Measurements from ENCODE around the gene ITGBL1. TPM values are rescaled to one million over a fixed set of nuclear protein-coding genes. Genes with fewer than 3 reads are reported as not detected.
A peak's percentile ranks its signal among the peaks of the same experiment; 100 is the strongest.

Gene ITGBL1
- total RNA-seq, 2 donors from 2014 or later: not detected

DNA sequence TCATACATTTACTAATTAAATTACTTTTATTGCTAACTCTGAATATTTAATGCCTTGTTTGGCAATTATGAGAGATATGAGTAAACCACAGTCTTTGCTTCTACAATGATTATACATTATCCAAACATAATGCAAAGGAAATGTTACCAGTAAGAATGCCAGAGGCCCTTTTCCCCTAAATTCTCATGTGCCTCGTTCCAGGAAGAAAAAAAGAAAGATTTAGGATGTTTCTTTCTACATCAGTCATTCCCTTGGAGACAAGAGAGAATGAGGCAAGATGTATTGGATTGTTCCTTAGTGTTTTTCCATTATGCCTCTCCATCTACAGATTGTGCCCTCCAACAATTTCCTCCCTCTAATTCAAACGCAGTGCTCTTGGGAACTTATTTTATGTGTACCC, 50.1 kb downstream of the ITGBL1 start:
- H3K27me3 Mint-ChIP-seq (ENCODE audit: low read depth): peaks cover 32% of the 10 kb centered on the region
- no peak overlapping the region for H3K27ac Mint-ChIP-seq
- no peaks in the 10 kb centered on the region for H3K36me3 Mint-ChIP-seq (ENCODE audit: insufficient read depth in 2 of 2)
- no peak for ATAC-seq (replicated peaks in 1 of 2)
- no peak overlapping the region for H3K4me3 Mint-ChIP-seq
- no peak for DNase-seq
- no peaks in the 10 kb centered on the region for H3K9me3 Mint-ChIP-seq
- no peaks in the 10 kb centered on the region for H3K4me1 Mint-ChIP-seq (ENCODE audit: low read depth)

DNA sequence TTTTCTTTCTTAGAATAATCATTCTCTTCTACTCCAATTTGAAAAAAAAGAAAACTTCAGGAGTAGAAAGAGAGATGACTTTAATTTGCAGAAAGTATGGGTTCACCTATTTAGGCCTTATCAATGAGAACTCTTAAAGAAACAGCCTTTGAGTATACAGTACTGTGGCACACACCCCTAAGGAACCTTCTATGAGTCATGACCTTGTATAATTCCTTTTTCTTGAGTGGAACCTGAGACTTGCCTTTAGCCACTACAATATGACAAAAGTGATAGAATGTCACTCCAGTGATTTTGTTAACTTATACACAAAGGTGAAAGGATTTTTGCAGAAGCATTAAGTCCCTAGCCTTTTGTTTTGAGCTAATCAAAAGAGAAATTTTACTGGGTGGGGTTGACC, 58.7 kb downstream of the ITGBL1 start:
- Mint-ChIP-seq H3K4me1 (ENCODE audit: low read depth) (no peaks in the 10 kb centered on the region), H3K4me3 (no peak overlapping the region), H3K9me3 (peaks cover 0 to 1% of the 10 kb centered on the region in 2 donors), H3K36me3 (ENCODE audit: insufficient read depth in 2 of 2) (no peaks in the 10 kb centered on the region), H3K27ac (no peak overlapping the region), H3K27me3 (ENCODE audit: low read depth) (peaks cover 34% of the 10 kb centered on the region)
- no peak for ATAC-seq (replicated peaks in 1 of 2)
- no peak for DNase-seq

DNA sequence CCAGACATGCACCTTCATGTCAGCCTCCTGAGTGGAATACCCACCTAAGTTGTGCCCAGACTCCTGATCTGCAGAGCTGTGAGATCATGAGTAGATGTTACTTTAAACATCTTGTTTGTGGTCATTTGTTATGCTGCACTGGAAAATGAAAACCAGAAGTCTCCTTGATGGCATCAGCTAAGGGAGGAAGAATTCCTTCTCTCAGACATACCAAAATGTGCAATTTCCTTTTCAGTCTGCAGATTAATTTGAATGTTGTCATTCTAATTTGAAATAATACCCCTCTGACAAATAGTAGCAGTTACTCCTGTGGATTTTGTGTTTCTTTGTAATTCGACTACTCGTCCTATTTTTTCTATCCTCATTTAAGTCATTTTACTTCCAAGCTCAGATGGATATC, 59.3 kb downstream of the ITGBL1 start:
- no peak for ATAC-seq (replicated peaks in 1 of 2)

DNA sequence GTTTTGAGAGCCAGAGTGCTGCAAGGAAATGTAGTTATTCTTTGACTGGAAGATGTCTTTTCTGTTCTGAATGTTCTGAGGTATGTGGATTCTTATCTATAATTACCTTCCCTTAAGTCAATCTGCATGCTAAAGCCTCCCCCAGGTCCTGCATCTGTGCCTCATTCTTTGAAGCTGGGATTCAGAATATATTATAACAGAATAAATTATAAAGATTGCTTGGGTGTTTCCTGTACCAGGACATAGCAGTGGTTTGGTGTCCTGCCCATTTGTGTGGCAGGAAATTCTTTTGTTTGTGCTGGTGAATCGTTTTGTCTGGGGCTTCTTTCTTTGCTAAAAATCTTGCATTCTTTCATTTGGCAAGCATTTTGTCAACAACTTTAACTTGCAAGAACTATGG, 60.2 kb downstream of the ITGBL1 start:
- DNase-seq (no peak), ATAC-seq (replicated peaks in 1 of 2) (no peak)
- H3K4me3 Mint-ChIP-seq: no peak overlapping the region
- H3K27me3 Mint-ChIP-seq (ENCODE audit: low read depth): peaks cover 28% of the 10 kb centered on the region
- no peaks in the 10 kb centered on the region for H3K4me1 Mint-ChIP-seq (ENCODE audit: low read depth)
- no peak overlapping the region for H3K27ac Mint-ChIP-seq
- H3K9me3 Mint-ChIP-seq: peaks cover 0 to 1% of the 10 kb centered on the region in 2 donors
- H3K36me3 Mint-ChIP-seq (ENCODE audit: insufficient read depth in 2 of 2): no peaks in the 10 kb centered on the region

More for the DNA sequence above, 59.3 kb downstream of the ITGBL1 start:
- Mint-ChIP-seq H3K27ac (no peak overlapping the region), H3K4me1 (ENCODE audit: low read depth) (no peaks in the 10 kb centered on the region), H3K4me3 (no peak overlapping the region), H3K36me3 (ENCODE audit: insufficient read depth in 2 of 2) (no peaks in the 10 kb centered on the region), H3K27me3 (ENCODE audit: low read depth) (peaks cover 31% of the 10 kb centered on the region), H3K9me3 (peaks cover 0 to 1% of the 10 kb centered on the region in 2 donors)
- DNase-seq: no peak

DNA sequence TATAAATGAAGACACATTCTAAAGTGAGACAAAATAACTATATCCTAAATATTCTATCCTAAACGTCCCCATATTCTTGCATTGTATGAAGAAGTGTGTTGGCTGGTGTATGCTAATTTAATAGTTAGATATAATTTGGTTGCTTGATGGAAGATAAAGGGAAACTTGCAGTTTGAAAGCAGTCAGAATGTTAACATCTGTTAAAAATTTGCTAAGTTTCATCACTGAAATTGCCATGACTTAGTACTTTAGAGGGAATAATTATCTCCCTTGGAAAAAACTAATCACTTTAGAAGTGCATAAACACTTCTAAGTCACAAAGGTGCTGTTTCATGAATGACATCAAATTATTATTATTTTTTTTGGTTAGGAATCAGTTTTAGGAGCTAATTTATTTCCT, 61.6 kb downstream of the ITGBL1 start:
- H3K4me3 Mint-ChIP-seq: no peak overlapping the region
- H3K27me3 Mint-ChIP-seq (ENCODE audit: low read depth): peaks cover 22% of the 10 kb centered on the region
- ATAC-seq (replicated peaks in 1 of 2): no peak
- no peak overlapping the region for H3K27ac Mint-ChIP-seq
- DNase-seq: no peak
- H3K4me1 Mint-ChIP-seq (ENCODE audit: low read depth): no peaks in the 10 kb centered on the region
- no peaks in the 10 kb centered on the region for H3K36me3 Mint-ChIP-seq (ENCODE audit: insufficient read depth in 2 of 2)
- no peaks in the 10 kb centered on the region for H3K9me3 Mint-ChIP-seq

DNA sequence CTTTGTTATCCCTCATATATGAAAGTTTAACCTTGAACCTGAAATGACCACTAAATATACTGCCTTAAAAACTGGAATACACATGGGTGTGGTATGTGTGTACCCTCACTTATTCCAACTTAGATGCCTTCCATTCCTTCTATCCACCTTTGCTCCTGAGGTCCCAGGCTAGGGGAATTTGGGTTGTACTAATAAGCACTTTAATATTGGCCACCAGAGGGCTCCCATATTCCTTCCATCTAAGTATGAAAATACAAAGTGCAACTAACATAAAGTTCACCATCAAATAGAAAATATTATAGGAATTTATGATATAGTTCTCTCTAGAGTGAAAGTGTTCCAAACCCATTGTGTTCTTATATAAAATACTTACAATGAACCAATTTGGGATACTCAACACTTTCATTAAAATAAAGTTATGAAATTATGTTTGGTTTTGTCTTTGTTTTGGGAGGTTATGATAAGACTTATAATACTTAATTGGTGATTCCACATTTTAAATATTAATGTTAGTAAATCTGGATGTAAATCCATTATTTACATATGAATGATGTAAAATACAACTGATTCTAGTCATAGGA, 62.3 kb downstream of the ITGBL1 start:
- DNase-seq (peak; percentile 4 to 11), ATAC-seq (replicated peaks in 1 of 2) (no peak)
- Mint-ChIP-seq H3K4me3 (no peak overlapping the region), H3K36me3 (ENCODE audit: insufficient read depth in 2 of 2) (no peaks in the 10 kb centered on the region), H3K27me3 (ENCODE audit: low read depth) (peaks cover 21% of the 10 kb centered on the region), H3K9me3 (no peaks in the 10 kb centered on the region), H3K4me1 (ENCODE audit: low read depth) (no peaks in the 10 kb centered on the region), H3K27ac (no peak overlapping the region)

DNA sequence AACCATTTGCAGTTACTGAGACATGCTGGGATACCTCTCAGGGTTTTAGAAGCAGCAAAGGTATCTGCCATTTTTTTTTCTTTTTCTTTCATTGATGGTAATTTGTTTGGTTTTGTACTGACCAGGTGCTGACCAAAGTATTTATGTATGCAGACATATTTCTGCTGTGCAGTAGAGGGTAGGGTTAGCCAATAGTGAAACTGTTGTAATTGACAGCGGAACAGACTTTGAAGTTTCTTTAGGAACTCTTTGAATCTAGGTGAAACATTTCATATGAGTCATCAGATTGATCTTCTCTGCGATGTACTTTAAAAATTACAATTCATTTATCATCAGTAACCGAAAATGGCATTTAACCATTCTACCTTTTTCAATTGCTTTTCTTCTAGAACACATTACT, 63.0 kb downstream of the ITGBL1 start:
- Mint-ChIP-seq H3K9me3 (no peaks in the 10 kb centered on the region), H3K4me3 (no peak overlapping the region), H3K27me3 (ENCODE audit: low read depth) (peaks cover 21% of the 10 kb centered on the region), H3K36me3 (ENCODE audit: insufficient read depth in 2 of 2) (no peaks in the 10 kb centered on the region), H3K27ac (no peak overlapping the region), H3K4me1 (ENCODE audit: low read depth) (peaks cover 3% of the 10 kb centered on the region)
- DNase-seq (no peak), ATAC-seq (replicated peaks in 1 of 2) (no peak)

DNA sequence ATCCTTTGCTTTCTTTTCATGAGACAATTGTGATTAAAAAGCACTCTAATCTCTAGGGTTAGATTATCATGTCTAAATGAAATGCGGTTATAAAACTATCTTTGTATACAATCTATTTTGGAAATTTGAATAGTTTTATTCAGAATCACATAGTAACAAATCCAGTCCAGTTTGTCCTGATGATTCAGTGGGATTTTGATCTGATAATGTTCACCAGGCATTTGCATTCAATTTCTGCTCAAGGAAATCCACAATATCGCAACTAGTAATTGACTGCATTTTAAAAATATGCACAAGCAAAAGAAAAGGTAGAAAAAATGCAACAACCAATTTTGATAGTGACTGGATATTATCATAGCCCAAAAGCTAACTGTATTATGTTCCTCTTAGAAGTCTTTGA, 63.8 kb downstream of the ITGBL1 start:
- H3K36me3 Mint-ChIP-seq (ENCODE audit: insufficient read depth in 2 of 2): no peaks in the 10 kb centered on the region
- ATAC-seq (replicated peaks in 1 of 2) (no peak), DNase-seq (no peak)
- peaks cover 21% of the 10 kb centered on the region for H3K27me3 Mint-ChIP-seq (ENCODE audit: low read depth)
- H3K4me3 Mint-ChIP-seq: no peak overlapping the region
- peaks cover 11% of the 10 kb centered on the region for H3K4me1 Mint-ChIP-seq (ENCODE audit: low read depth)
- H3K27ac Mint-ChIP-seq: no peak overlapping the region
- no peaks in the 10 kb centered on the region for H3K9me3 Mint-ChIP-seq

DNA sequence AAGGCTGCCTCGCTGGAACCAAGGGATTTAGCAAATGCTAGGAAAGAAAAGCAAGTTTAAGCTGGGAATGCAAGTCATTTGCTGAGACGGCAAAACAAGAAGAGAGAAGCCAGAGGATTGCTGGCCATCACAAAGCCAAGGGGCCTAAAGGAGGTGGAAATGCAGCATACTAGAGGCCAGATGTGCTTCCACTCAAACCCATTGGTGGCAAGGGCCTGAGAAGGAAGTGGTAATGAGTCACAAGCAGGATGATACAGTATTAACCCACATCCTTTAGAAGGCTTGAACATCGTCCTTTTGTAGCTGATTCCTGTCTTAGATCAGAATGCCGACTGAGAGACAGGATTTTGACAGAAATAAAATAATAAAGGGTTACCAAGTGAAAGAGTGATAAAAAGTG, 68.2 kb downstream of the ITGBL1 start:
- peak; percentile 92 to 94 for ATAC-seq (replicated peaks in 1 of 2)
- Mint-ChIP-seq H3K9me3 (no peaks in the 10 kb centered on the region), H3K4me1 (ENCODE audit: low read depth) (peaks cover 17% of the 10 kb centered on the region), H3K36me3 (ENCODE audit: insufficient read depth in 2 of 2) (no peaks in the 10 kb centered on the region), H3K27me3 (ENCODE audit: low read depth) (peaks cover 9% of the 10 kb centered on the region), H3K4me3 (peak overlapping the region in 1 of 2 donors; percentile 68), H3K27ac (peak overlapping the region; percentile 65)
- DNase-seq: peak; percentile 17 to 22

DNA sequence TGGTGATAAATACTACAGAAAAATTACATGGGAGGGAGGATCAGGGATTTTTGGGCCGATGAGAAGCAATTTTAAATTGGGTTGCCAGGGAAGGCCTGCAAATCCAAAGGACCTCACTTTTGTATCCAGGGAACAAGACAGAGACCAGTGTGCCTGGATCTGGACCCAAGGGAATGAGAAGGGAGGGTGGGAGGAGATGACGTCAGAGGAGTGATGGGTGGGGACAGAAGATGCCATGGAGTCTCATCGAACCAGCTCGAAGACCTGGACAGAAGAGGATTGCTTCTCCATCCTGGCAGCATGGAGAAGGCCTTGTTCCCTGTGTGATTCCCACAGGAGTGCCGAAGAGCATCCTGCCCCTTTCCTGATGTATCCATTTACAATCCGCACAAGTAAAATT, 68.9 kb downstream of the ITGBL1 start:
- DNase-seq: no peak
- ATAC-seq (replicated peaks in 1 of 2): no peak
- Mint-ChIP-seq H3K4me1 (ENCODE audit: low read depth) (peaks cover 17% of the 10 kb centered on the region), H3K9me3 (no peaks in the 10 kb centered on the region), H3K27me3 (ENCODE audit: low read depth) (peaks cover 9% of the 10 kb centered on the region), H3K27ac (peak overlapping the region; percentile 65), H3K36me3 (ENCODE audit: insufficient read depth in 2 of 2) (no peaks in the 10 kb centered on the region), H3K4me3 (no peak overlapping the region)

DNA sequence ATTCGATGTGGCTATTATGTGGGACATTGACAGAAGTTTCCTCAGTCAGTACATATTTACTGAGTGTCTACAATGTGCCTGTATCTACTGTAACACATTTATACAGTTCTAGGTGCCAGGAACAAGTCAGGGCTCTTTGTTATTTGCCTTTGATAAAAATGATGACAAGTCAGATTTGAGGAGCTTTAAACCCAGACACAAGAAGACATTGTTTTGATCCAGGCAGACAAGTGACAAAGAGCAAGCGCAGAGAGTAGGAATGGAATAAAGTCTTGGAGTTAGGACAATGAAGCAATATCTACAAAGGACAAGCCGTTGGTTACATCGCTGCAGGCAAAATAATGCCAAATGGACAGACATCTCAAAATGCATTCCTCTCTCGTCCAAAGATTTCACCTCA, 70.1 kb downstream of the ITGBL1 start:
- Mint-ChIP-seq H3K9me3 (no peaks in the 10 kb centered on the region), H3K4me1 (ENCODE audit: low read depth) (peaks cover 17% of the 10 kb centered on the region), H3K27me3 (ENCODE audit: low read depth) (peaks cover 15% of the 10 kb centered on the region), H3K4me3 (no peak overlapping the region), H3K27ac (no peak overlapping the region), H3K36me3 (ENCODE audit: insufficient read depth in 2 of 2) (no peaks in the 10 kb centered on the region)
- no peak for DNase-seq
- no peak for ATAC-seq (replicated peaks in 1 of 2)

DNA sequence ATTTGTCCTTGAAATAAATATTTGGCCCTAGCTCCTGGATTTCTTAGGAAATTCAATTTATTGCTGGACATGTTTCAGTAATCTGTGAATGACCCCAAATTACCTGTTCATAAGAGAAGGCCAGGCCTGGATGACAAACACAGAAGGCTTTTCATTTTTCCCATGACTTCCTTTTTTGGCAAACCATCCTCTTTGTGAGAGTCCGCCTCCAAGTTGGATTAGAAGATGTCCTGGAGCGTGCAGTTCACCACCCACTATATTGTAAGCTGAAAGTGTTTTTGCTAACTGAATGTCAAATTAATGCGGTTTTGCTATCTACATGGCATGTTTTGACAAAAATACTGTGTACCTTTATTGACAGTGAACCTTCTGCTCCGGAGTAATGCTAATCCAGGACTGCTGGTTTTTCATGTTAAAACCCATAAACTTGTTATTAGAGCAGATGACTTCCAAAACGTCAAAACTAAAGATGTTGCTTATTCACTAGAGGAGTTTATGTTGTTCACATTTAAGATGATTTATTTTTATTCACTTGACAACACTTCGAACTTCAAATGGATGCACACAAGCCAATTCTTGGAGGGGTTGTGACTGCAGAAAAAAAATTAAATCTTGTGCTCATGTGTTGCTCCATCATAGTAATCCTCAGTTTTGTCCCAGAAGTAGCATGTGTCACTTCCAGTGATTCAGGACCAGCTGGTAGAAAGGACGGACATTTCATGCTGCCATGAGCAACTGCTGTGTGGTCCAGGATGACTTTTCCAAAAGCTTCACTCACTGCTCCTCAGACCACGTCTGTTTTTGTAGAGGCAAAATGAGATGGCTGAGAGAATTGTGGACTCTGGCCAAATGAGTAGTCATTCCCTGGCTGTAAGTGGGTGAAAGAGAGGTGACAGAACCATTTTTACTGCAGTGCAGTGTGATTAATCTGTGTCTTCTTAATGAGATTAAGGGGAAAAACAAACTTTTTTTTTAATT, 71.0 kb downstream of the ITGBL1 start:
- no peak for ATAC-seq (replicated peaks in 1 of 2)
- peaks cover 17% of the 10 kb centered on the region for H3K4me1 Mint-ChIP-seq (ENCODE audit: low read depth)

DNA sequence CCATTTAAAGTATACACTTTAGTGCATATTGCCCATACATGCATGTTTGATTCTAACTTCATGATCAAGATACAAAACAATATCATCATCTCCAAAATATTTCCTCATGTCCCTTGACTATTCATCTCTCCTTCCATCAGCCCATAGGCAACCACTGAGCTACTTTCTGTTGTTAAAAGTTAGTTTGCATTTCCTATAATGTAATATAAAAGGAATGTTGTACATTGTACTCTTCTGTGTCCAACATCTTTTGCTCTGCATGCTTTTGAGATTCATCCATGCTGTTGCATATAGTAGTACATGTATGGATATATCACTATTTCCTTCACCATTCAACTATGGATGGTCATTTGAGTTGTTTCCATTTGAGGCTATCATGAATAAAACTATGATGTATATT, 74.7 kb downstream of the ITGBL1 start:
- ATAC-seq (replicated peaks in 1 of 2) (no peak), DNase-seq (no peak)
- H3K4me1 Mint-ChIP-seq (ENCODE audit: low read depth): peaks cover 6% of the 10 kb centered on the region
- no peak overlapping the region for H3K4me3 Mint-ChIP-seq
- H3K27me3 Mint-ChIP-seq (ENCODE audit: low read depth): peaks cover 23% of the 10 kb centered on the region
- no peaks in the 10 kb centered on the region for H3K36me3 Mint-ChIP-seq (ENCODE audit: insufficient read depth in 2 of 2)
- H3K27ac Mint-ChIP-seq: no peak overlapping the region
- H3K9me3 Mint-ChIP-seq: no peaks in the 10 kb centered on the region

More for the DNA sequence above, 71.0 kb downstream of the ITGBL1 start:
- no peaks in the 10 kb centered on the region for H3K36me3 Mint-ChIP-seq (ENCODE audit: insufficient read depth in 2 of 2)
- no peak for DNase-seq
- no peak overlapping the region for H3K4me3 Mint-ChIP-seq
- no peaks in the 10 kb centered on the region for H3K9me3 Mint-ChIP-seq
- no peak overlapping the region for H3K27ac Mint-ChIP-seq
- H3K27me3 Mint-ChIP-seq (ENCODE audit: low read depth): peaks cover 15% of the 10 kb centered on the region
